Coronary artery (tissue), 2 donors: ENCODE data around the gene PPP1R14C.
A peak's percentile ranks its signal among the peaks of the same experiment; 100 is the strongest.

ENCODE experiments used
- DNase-seq: peaks from one replicate; pipeline ENCODE4 v3.0.0-alpha.2; 2017; ENCODE audit warnings: low spot score
- H3K27ac ChIP-seq, 2 donors: fragments of 200-600 bp; sonication (generic); one replicate each; pipeline ENCODE4 v1.5.1; 2016 to 2019
- H3K4me3 ChIP-seq: fragments of 200-600 bp; sonication (generic); 2 replicates; pipeline ENCODE4 v1.5.1; 2016; ENCODE audit warnings: mild to moderate bottlenecking, moderate library complexity
- TF ChIP-seq, protein P1 (sequence below): fragments of 200-600 bp; sonication (generic); IDR thresholded peaks from one replicate; pipeline ENCODE4 v1.5.1; 2019; ENCODE audit warnings: antibody characterized with exemption

The PPP1R14C gene, protein sequence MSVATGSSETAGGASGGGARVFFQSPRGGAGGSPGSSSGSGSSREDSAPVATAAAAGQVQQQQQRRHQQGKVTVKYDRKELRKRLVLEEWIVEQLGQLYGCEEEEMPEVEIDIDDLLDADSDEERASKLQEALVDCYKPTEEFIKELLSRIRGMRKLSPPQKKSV

DNA sequence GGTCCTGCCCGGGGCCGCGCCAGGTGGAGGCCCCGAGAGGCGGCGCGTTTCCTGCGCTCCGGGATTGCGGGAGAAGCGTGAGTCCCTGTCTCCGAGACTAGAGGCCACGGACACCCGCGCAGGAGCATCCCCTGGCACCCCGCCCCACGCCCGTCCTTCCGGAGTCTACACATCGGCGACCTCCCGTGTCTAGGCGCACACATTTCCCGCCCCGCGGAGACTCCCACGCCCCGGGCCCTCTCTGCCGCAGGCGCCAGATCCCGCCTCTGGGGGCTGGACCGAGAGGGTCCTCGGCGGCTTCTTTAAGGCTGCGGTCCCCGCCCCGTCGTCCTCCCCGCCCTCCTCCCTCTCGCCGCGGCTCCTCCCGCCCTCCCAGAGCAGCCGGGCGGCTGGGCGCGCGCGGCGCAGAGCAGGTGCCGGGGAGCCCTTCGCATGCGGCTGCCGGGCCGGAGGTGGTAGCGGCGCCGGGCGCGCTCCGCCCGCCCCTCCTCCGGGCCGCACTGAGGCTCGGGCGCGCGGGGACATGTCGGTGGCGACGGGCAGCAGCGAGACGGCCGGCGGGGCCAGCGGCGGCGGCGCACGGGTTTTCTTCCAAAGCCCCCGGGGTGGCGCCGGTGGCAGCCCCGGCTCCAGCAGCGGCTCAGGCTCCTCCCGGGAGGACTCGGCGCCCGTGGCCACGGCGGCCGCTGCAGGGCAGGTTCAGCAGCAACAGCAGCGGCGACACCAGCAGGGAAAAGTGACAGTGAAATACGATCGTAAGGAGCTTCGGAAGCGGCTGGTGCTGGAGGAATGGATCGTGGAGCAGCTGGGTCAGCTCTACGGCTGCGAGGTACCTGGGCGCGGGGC, at the start of gene PPP1R14C:
Gene PPP1R14C, plus strand, starts transcription at position 375 of the 846 bp plus-strand sequence. Its CDS starts 149 bp downstream, at position 524.
- no peak within 1 kb of the TSS for H3K27ac ChIP-seq
- peak within 1 kb of the TSS; percentile 73 for H3K4me3 ChIP-seq
- DNase-seq, result no peak
- TF ChIP-seq, protein P1, sequence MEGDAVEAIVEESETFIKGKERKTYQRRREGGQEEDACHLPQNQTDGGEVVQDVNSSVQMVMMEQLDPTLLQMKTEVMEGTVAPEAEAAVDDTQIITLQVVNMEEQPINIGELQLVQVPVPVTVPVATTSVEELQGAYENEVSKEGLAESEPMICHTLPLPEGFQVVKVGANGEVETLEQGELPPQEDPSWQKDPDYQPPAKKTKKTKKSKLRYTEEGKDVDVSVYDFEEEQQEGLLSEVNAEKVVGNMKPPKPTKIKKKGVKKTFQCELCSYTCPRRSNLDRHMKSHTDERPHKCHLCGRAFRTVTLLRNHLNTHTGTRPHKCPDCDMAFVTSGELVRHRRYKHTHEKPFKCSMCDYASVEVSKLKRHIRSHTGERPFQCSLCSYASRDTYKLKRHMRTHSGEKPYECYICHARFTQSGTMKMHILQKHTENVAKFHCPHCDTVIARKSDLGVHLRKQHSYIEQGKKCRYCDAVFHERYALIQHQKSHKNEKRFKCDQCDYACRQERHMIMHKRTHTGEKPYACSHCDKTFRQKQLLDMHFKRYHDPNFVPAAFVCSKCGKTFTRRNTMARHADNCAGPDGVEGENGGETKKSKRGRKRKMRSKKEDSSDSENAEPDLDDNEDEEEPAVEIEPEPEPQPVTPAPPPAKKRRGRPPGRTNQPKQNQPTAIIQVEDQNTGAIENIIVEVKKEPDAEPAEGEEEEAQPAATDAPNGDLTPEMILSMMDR, result no peak

DNA sequence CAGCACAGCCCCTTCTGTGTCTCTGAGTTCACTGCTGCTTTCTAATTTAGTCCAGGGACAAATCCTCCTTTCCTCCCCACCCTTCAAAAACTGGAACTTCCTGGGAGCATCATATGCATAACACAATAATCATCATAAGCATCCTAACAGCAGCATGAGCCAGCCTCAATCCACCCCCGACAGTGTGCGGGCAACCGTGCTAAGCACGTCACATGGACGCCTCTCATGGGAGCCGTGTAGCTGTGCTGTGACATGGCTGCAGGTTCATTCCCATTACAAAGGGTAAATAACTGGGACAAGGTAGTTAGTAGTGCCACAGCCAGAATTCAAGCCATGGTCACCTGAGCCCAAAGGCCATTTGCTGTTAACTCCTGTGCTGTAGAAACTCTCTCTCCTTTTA, 49.4 kb upstream of the PPP1R14C start:
- Histone ChIP-seq H3K4me3 (no peak overlapping the region), H3K27ac (no peak overlapping the region)
- TF ChIP-seq, protein P1, result no peak
- DNase-seq, result peak; percentile 24

DNA sequence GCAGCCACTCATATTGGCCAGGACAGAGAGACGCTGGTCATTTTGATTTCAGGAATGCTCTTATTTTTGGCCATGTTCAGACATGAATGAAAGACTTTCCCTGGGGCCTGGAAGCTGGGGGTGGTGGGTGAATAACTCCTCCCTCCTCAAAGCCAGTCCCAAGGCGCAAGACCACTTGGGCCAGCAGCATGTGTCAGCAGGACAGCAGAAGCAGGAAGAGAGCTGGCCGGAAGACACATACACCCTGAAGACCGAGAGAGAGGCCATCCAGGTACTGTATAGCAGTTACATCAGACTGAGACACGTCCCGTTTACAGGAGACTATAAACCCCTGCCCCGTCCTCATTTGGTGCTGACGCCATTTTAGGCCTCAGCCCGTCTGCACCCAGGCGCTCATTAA, 44.7 kb upstream of the PPP1R14C start:
- DNase-seq, result peak; percentile 22
- TF ChIP-seq, protein P1, result no peak
- no peak overlapping the region for H3K4me3 ChIP-seq
- no peak overlapping the region for H3K27ac ChIP-seq

DNA sequence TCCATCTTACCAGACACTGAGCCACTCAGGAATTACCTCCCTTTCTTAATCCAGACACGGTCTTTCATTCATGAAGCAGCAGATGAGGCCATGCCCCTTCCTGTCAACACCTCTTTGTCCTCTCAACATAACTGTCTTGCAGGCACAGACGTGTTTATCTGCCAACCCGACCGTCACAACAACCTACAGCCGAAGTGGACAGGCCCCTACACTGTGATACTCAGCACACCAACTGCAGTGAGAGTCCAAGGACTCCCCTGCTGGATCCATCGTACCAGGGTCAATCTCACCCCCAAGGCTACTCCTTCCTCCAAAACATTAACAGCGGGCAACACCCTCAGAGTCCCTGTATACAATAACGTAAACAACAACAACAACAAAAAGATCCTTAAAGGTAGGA, 43.3 kb upstream of the PPP1R14C start:
- TF ChIP-seq, protein P1, result no peak
- Histone ChIP-seq H3K4me3 (no peak overlapping the region), H3K27ac (no peak overlapping the region)
- peak; percentile 52 for DNase-seq

DNA sequence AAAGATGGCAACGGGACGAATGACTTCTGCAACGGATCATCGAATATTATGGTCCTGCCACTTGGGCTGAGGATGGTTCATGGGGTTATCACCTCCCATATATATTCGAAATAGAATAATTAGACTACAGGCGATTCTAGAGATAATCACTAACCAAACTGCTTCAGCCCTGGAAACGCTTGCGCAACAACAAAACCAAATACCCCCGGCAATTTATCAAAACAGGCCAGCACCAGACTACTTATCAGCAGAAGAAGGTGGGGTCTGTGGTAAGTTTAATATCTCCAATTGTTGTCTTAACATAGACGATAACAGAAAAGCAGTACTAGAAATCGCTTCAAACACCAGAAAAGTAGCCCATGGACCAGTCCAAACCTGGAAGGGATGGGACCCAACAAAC, 42.9 kb upstream of the PPP1R14C start:
- no peak overlapping the region for H3K27ac ChIP-seq
- TF ChIP-seq, protein P1, result no peak
- no peak overlapping the region for H3K4me3 ChIP-seq
- peak; percentile 8 for DNase-seq

DNA sequence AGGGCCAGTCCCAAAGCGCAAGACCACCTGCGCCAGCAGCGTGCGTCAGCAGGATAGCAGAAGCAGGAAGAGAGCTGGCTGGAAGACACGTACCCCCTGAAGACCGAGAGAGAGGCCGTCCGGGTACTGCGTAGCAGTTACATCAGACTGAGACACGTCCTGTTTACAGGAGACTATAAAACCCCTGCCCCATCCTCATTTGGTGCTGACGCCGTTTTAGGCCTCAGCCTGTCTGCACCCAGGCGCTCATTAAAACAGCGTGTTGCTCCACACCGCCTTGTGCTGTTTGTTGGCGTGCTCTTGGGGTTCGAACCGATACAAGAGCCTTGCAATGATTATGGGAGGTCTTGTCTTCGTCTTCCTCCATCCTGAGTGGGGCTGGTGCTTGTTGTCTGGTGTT, 42.1 kb upstream of the PPP1R14C start:
- TF ChIP-seq, protein P1, result no peak

More for the DNA sequence above, 42.1 kb upstream of the PPP1R14C start:
- peak; percentile 68 for DNase-seq
- no peak overlapping the region for H3K4me3 ChIP-seq
- H3K27ac ChIP-seq, result no peak overlapping the region
